SU-DHL-6 (cell line): Measurements from ENCODE around the gene TAF15.

Source experiments
- CTCF ChIP-seq: fragments of 200-600 bp; sonication (generic); IDR thresholded peaks from one replicate; pipeline ENCODE4 v1.5.1; 2017; ENCODE audit warnings: antibody characterized with exemption, mild to moderate bottlenecking, low read length, moderate library complexity; ENCODE audit not compliant: insufficient read depth, poor library complexity, severe bottlenecking
- EZH2phosphoT487 ChIP-seq: fragments of 200-600 bp; sonication (generic), shearing (Covaris generic); conservative IDR thresholded peaks from 2 replicates; pipeline ENCODE4 v1.6.1; 2018; ENCODE audit warnings: mild to moderate bottlenecking, antibody characterized with exemption, low read length, moderate library complexity, mixed read lengths

- TF ChIP-seq CTCF = no peak
- no peak for TF ChIP-seq EZH2phosphoT487
Measured at GRCh38 chr17:35775583-35775982, 33.7 kb upstream of the TAF15 start.
